Measurements from ENCODE around the gene NCAPH2.

NCAPH2 gene

DNA sequence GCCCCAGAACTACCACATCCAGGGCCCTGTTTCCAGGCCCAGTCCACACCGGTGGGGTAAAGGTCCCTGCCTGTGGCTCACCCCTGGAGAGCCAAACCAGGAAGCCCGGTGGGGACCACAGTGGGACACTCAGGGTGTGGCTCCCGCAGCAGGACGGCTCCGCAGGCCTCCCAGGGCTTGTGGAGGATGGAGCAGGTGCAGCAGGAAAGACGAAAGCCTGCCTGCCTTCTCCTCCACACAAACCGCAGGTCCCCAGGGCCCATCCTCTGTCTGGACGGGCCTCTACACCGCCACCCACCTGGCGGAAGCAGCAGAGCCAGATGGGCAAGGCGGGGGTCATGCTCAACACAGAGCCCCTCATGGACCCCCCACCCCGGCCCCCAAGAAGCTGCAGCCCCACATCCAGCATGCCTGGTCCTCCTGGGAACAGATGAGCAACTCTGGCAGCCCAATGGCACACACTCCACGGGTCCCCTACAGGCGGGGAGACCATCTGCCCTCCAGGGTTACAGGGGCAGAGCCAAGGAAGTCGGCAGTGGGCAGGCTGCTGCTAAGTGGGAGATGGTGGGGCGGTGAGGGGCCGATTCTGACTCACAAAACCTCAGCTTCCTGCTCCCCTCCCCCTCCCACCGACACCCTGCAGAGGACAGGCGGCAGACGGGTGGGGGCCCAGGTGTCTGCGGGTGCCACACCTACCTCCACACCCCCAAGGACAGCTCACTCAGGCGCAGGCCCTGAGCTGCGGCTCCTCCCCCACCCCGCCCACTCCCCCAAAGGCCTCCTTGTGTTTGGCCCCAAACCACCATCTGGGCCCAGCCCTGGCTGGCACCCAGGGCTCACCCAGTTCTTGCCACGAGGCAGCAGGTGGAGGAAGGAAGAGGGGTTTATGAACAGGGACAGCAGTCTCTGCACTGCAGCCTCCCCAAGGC, 38.4 kb upstream of the NCAPH2 start:
- DNase-seq (ENCODE audit: low spot score) = peak; percentile 93
- TF ChIP-seq, protein P1, sequence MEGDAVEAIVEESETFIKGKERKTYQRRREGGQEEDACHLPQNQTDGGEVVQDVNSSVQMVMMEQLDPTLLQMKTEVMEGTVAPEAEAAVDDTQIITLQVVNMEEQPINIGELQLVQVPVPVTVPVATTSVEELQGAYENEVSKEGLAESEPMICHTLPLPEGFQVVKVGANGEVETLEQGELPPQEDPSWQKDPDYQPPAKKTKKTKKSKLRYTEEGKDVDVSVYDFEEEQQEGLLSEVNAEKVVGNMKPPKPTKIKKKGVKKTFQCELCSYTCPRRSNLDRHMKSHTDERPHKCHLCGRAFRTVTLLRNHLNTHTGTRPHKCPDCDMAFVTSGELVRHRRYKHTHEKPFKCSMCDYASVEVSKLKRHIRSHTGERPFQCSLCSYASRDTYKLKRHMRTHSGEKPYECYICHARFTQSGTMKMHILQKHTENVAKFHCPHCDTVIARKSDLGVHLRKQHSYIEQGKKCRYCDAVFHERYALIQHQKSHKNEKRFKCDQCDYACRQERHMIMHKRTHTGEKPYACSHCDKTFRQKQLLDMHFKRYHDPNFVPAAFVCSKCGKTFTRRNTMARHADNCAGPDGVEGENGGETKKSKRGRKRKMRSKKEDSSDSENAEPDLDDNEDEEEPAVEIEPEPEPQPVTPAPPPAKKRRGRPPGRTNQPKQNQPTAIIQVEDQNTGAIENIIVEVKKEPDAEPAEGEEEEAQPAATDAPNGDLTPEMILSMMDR (IDR thresholded peaks at IDR 0.05; ENCODE audit: extremely low read depth, missing control alignments) = no peak

DNA sequence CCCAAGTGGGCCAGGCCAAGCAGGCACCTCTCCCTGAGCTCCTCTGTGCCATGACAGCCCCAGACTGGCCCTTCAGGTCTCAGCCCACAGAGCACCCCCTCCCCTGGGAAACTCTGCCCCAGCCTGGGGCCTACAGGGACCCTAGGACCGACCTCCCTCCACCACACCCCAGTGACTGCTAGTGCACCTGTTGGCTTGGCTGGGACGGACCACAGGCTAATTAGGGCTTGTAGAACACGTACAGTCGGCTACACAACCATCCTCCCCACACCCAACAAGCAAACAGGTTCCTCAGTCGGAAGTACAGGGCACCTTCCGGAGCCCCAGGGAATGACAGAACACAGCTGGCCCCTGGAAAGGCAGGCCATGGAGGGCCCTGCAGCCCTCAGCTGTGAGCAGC, 37.5 kb upstream of the NCAPH2 start:
- DNase-seq (ENCODE audit: low spot score) = no peak
- TF ChIP-seq, protein P1 (IDR thresholded peaks at IDR 0.05; ENCODE audit: extremely low read depth, missing control alignments) = no peak

DNA sequence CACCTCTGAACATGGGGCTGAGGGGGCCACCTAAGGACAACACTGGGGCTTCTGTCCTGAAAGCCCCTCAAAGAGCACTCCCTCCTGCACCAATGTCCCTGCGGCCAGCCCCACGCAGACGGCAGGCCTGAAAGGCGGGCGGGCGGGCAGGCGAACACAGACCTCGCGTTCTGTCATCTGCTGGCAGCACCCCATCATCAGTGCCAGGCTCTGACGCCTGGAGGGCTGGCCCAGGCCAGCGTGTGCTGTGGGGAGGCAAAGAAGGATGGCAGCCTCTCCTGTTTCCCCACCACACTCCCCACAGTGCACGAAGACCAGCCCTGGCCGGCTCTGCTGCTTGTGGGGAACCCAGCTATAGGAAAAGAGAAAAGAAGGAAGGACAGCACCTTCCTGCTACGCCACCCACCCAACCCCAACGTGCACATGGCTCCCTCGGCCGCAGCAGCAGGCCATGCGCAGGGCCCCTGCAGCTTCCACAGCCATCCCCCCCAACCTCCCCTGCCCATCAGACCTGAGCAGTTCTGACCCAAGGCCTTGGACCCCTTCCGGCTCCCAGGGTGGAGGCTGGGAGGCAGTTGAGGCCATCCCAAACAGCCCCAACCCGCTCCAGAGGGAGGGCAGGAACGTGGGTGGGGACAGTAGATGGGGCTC, 36.7 kb upstream of the NCAPH2 start:
- no peak for DNase-seq (ENCODE audit: low spot score)
- TF ChIP-seq, protein P1 (IDR thresholded peaks at IDR 0.05; ENCODE audit: extremely low read depth, missing control alignments) = no peak

DNA sequence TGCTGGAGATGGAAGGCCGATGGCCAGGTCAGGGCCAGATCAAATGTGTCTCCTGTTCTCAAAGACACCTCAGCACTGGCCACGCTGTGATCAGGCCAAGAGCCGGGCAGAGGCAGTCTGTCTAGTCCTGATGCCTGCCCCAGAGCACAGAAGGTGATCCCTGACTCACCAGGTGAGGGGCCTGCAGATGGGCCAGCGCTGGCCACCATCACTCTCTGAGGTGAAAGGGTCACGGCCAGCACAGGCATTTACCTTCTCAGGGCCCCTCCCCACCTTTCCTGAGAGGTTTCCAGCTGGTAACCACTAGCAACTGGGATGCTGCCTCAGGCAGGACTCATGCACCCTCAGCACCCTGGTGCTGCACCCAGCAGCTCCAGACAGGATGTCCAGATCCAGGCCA, 36.1 kb upstream of the NCAPH2 start:
- no peak for DNase-seq (ENCODE audit: low spot score)
- TF ChIP-seq, protein P1 (IDR thresholded peaks at IDR 0.05; ENCODE audit: extremely low read depth, missing control alignments) = no peak

DNA sequence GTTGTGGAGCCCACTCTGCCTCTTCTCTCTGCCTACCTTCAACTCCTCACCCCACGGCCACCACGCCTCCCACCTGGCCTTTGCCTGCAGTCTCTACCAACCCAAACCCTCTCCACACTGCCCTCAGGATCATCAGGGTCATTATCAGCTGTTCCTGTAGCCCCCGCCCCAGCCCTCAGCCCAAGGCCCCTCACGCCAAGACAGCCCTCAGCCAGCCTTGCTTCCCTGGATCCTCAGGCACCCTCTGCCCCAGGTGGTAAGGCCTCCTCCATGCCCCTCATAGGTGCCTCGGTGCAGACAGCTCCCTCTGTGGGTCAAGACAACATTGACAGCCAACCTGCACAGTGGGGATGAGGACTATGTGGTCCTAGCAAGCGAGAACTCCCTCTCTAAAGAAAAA, 34.9 kb upstream of the NCAPH2 start:
- DNase-seq (ENCODE audit: low spot score) = no peak
- TF ChIP-seq, protein P1 (IDR thresholded peaks at IDR 0.05; ENCODE audit: extremely low read depth, missing control alignments) = peak; percentile 36

DNA sequence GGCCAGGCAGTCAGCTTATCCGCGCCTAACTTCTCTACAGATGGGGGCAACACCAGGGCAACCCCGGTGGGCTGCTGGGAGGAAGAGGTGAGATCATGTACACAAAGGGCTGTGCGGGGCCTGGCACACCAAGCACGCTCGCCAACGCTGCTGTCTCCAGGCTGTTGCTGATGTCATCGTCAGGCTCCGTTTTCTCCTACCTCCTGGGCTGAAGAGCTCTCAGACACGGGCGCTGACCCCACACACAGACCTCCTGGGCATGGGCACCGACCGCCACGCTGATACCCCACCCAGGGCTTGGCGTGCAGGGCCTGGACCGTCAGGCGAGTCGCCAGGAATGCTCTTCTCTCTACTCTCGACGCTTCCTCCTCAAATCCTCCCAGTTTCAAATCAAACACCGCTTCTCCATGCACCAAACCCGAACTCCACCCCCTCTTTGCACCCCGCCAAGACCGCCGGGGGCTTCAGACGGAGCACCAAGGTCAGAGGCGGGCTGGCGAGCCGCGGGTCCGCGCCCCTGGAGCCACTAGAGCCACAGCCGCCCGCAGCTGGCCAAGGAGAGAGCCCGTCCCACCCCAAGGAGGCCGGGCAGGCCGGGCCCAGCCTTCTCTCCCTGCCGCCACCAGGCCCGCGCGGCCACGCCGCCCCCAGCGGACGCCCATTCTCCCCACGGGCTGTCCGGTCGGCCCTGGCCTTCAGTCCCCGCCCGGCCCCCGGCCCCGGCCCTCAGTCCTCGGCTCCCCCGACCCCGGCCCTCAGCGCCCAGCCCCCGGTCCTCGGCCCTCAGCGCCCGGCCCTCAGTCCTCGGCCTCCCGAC, 34.0 kb upstream of the NCAPH2 start:
- no peak for DNase-seq (ENCODE audit: low spot score)
- TF ChIP-seq, protein P1 (IDR thresholded peaks at IDR 0.05; ENCODE audit: extremely low read depth, missing control alignments) = no peak

Measured in GM20000 (cell line).